PC-3 (cell line): ENCODE measurements around the gene NRL. TPM values are rescaled to one million over a fixed set of nuclear protein-coding genes. Genes with fewer than 3 reads are reported as not detected.

ENCODE experiments used
- ATAC-seq: fragments of 200-7000 bp; cut with Tn5 transposase; 2 replicates; pipeline ENCODE4 v1.9.1; 2020; ENCODE audit warnings: mild to moderate bottlenecking, moderate library complexity
- BruUV-seq: library from RNA; stranded (reverse); fragments of 400-500 nt; replicated peaks from 2 replicates; lab custom pipeline; 2021; lab: Mats Ljungman, UMichigan
- CTCF ChIA-PET: fragments of 300-600 bp; sonication (Branson Sonifier 250); formaldehyde crosslinking; loops from one replicate; lab custom pipeline; 2022; ENCODE audit warnings: antibody characterized with exemption; lab: Charles Lee
- POLR2A ChIA-PET: fragments of 300-600 bp; sonication (Branson Sonifier 250); formaldehyde crosslinking; loops from one replicate; lab custom pipeline; 2022; ENCODE audit warnings: antibody characterized with exemption; ENCODE audit not compliant: unreplicated experiment; lab: Charles Lee
- DNase-seq: peaks from one replicate; pipeline ENCODE4 v3.0.0-alpha.2; 2015
- H2AFZ ChIP-seq: fragments of 300-600 bp; sonication (generic); 2 replicates; pipeline ENCODE4 v1.6.0; 2016; ENCODE audit warnings: antibody characterized with exemption, low read length
- H3F3A ChIP-seq: fragments of 300-600 bp; sonication (generic); one replicate; pipeline ENCODE4 v1.6.0; 2017; ENCODE audit warnings: antibody characterized with exemption, low read length, control low read depth, mild to moderate bottlenecking; ENCODE audit not compliant: unreplicated experiment
- H3K27ac ChIP-seq: fragments of 300-600 bp; sonication (generic); 2 replicates; pipeline ENCODE4 v1.5.1; 2016; ENCODE audit warnings: mild to moderate bottlenecking, low read length
- H3K27me3 ChIP-seq: fragments of 300-600 bp; sonication (generic); 2 replicates; pipeline ENCODE4 v1.6.1; 2016; ENCODE audit warnings: low read length, mixed read lengths
- H3K36me3 ChIP-seq: fragments of 300-600 bp; sonication (generic); 2 replicates; pipeline ENCODE4 v1.6.1; 2016; ENCODE audit warnings: low read depth, mixed run types, low read length, mixed read lengths
- H3K4me1 ChIP-seq: fragments of 300-600 bp; sonication (generic); 2 replicates; pipeline ENCODE4 v1.5.1; 2016; ENCODE audit warnings: low read length; ENCODE audit not compliant: insufficient read depth
- H3K4me2 ChIP-seq: fragments of 300-600 bp; sonication (generic); 2 replicates; pipeline ENCODE4 v1.6.0; 2016; ENCODE audit warnings: low read length
- H3K4me3 ChIP-seq: fragments of 300-600 bp; sonication (generic); 2 replicates; pipeline ENCODE4 v1.5.1; 2016; ENCODE audit warnings: mild to moderate bottlenecking, low read length, mixed read lengths
- H3K79me2 ChIP-seq: fragments of 300-600 bp; sonication (generic); 2 replicates; pipeline ENCODE4 v1.6.1; 2017; ENCODE audit warnings: low read length, mixed read lengths
- H3K9ac ChIP-seq: fragments of 300-600 bp; sonication (generic); 2 replicates; pipeline ENCODE4 v1.6.0; 2016; ENCODE audit warnings: mild to moderate bottlenecking, low read length
- H3K9me2 ChIP-seq: fragments of 300-600 bp; sonication (generic); replicated peaks from 2 replicates; pipeline ENCODE4 v1.6.1; 2016; ENCODE audit warnings: mixed run types, low read length, mixed read lengths
- H3K9me3 ChIP-seq: fragments of 300-600 bp; sonication (generic); 2 replicates; pipeline ENCODE4 v1.6.1; 2016; ENCODE audit warnings: low read length, mixed read lengths
- H4K20me1 ChIP-seq: fragments of 300-600 bp; sonication (generic); 2 replicates; pipeline ENCODE4 v1.6.1; 2016; ENCODE audit warnings: low read length, mixed read lengths
- CTCF ChIP-seq: fragments of 300-600 bp; sonication (generic); conservative IDR thresholded peaks from 2 replicates; pipeline ENCODE4 v1.5.1; 2017; ENCODE audit warnings: antibody characterized with exemption, low read depth, mild to moderate bottlenecking, low read length
- EZH2 ChIP-seq: fragments of 300-600 bp; sonication (generic); IDR thresholded peaks from one replicate; pipeline ENCODE4 v1.6.1; 2017; ENCODE audit warnings: antibody characterized with exemption, mild to moderate bottlenecking, low read length; ENCODE audit not compliant: unreplicated experiment
- EZH2phosphoT487 ChIP-seq: fragments of 300-600 bp; sonication (generic); IDR thresholded peaks from 2 replicates; pipeline ENCODE4 v1.6.1; 2018; ENCODE audit warnings: mild to moderate bottlenecking, antibody characterized with exemption, low read length, borderline replicate concordance
- intact Hi-C: fragments of 100-400 bp; cut with micrococcal nuclease; formaldehyde crosslinking; loops from 2 replicates; pipeline ENCODE4 v1.9.0; 2023
- total RNA-seq: library from RNA; depleted of rRNA; stranded (reverse); fragments of >200 nt; gene quantifications from 2 replicates; pipeline ENCODE4 v1.2.3, GENCODE V29; 2014

NRL gene
- total RNA-seq, 1 experiment from 2014 or later = 1.5 TPM

GRCh38 chr14:24077086-24077485 is 37.7 kb downstream of the NRL start:
- Histone ChIP-seq H3K27ac (no peak overlapping the region), H4K20me1 (no peaks in the 10 kb centered on the region), H3K4me1 (peaks cover 12% of the 10 kb centered on the region), H3K4me3 (no peak overlapping the region), H3F3A (no peaks in the 10 kb centered on the region), H3K27me3 (no peaks in the 10 kb centered on the region), H3K79me2 (no peaks in the 10 kb centered on the region), H3K36me3 (no peaks in the 10 kb centered on the region), H2AFZ (no peak overlapping the region), H3K9me3 (no peaks in the 10 kb centered on the region), H3K9me2 (no peaks in the 10 kb centered on the region), H3K4me2 (no peak overlapping the region), H3K9ac (no peak overlapping the region)
- POLR2A ChIA-PET = no interaction called here
- CTCF ChIA-PET = no interaction called here
- no peak for DNase-seq
- TF ChIP-seq CTCF (no peak), EZH2phosphoT487 (no peak), EZH2 (no peak)
- no peak for ATAC-seq
- no TSS peak for BruUV-seq
- intact Hi-C loops = no loop called here

GRCh38 chr14:24076302-24076601 is 38.5 kb downstream of the NRL start:
- no peak for ATAC-seq

More at GRCh38 chr14:24076302-24076601, 38.5 kb downstream of the NRL start:
- no peak overlapping the region for H3K4me3 ChIP-seq
- H3K4me1 ChIP-seq = peaks cover 8% of the 10 kb centered on the region
- no peaks in the 10 kb centered on the region for H3K79me2 ChIP-seq
- H3K27me3 ChIP-seq = no peaks in the 10 kb centered on the region
- POLR2A ChIA-PET = interaction anchor here (0.6 kb wide), 1 partner anchor 32 kb away, joined by 3 read pairs; no protein-coding TSS in a partner anchor
- H3K36me3 ChIP-seq = no peaks in the 10 kb centered on the region
- CTCF ChIA-PET = no interaction called here
- TF ChIP-seq CTCF (no peak), EZH2 (no peak), EZH2phosphoT487 (no peak)
- H2AFZ ChIP-seq = no peak overlapping the region
- no peaks in the 10 kb centered on the region for H3K9me2 ChIP-seq
- no peak for DNase-seq
- intact Hi-C loops = no loop called here
- H3K9ac ChIP-seq = no peak overlapping the region
- BruUV-seq = no TSS peak
- H4K20me1 ChIP-seq = no peaks in the 10 kb centered on the region
- H3K9me3 ChIP-seq = no peaks in the 10 kb centered on the region
- no peak overlapping the region for H3K27ac ChIP-seq
- no peaks in the 10 kb centered on the region for H3F3A ChIP-seq
- no peak overlapping the region for H3K4me2 ChIP-seq
